Measurements from ENCODE around the gene POU2F3.

Gene POU2F3

DNA sequence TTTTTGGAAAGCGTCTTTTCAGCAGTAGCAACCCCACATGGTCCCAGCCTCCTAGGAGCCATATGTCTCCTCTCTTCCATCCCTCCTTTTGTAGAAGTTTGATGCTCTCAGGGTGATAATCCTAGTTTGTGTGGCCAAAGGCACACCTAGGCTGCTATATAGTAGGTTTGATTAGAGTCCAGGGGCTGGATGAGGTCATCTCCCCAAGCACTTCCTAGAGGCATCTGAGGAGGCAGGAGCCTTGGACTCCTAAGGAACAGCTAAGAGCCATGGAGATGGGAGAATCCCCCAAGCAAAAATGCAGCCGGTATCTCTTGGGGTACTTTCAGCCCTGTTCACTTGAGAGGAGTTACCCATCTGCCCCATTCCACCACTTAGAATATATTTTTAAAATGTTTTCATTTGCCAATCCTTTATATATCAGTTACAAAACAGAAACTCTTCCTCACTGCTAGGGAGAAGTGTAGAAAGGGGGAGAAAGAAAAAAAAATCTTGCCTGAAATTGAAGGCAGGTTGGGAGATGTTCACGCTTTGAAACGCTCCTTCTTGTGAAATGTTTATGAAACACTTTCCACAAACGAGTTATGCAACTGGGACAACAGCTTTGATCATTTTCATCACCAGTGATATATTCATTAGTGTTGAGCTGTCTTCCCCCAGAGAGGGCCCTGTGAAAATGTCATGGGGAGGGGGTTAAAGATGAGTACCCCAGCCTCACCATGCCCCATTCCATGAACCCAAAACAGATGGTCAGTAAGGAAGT, 53.3 kb downstream of the POU2F3 start:
- DNase-seq = no peak

DNA sequence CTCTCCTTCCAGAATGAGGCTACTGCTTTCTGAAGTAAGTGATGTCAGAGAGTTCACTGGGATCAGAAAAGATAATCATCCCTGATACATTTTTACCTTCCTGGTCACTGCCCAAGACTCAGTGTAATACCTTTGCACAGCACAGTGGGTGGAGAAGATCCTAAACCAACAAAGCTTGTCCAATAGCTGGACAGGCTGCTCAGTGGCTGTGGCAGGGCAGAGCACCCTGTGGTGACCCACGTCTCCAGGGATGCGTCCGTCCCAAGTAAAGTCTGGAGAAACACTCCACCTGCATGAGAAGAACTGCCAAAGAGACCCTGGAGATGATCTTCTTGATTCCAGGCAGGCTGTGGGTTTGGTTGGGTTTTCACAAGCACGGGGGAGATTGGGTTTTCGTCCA, 54.2 kb downstream of the POU2F3 start:
- DNase-seq = no peak

DNA sequence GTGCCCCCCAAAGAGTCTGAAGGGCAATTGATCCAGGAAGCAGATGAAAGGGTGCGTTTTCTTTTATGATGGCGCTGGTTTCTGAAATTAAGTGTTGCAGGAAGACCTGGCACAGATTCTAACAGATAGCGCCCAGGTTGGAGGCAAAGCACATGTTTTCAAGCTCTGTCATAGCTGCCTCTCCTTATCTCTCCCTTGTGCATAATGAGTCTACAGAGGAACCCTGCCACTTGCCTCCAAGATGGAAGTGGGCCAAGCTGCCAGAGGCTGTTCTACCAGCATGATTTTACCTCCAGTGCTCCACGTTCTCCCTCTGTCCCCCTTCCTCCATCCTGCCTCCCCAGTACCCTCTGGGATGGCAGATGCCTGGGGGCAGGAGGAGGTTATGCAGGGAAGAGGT, 55.2 kb downstream of the POU2F3 start:
- no peak for DNase-seq

DNA sequence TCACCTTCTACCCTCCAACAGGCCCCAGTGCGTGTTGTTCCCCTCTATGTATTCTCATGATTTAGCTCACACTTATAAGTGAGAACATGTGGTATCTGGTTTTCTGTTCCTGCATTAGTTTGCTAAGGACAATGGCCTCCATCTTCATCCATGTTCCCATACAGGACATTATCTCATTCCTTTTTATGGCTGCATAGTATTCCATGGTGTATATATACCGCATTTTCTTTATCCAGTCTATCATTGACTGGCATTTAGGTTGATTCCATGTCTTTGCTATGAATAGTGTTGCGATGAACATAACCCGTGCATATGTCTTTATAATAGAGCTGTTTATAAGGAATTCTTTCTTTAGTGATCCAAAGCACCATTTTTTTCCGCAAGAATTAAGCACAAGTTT, 56.6 kb downstream of the POU2F3 start:
- no peak for DNase-seq

DNA sequence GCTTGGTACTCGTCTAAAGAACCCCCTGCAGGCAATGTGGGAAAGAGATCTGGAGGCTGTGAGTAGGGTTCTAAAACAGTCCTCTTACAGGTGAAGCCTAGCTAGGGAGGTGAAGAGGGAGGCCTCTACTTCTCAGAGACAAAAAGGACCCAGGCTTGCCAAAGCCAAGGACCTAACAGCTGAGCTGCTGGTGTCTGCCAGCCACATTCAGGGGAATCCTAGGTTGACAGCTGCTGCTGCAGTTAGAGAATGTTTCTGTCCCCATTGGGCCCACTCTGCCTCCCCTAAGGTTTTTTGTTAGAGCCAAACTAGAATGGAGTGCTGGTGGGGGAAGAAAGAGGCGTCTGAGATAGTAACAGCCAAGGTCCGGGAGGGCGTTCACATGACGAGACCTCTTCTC, 58.5 kb downstream of the POU2F3 start:
- DNase-seq = no peak

DNA sequence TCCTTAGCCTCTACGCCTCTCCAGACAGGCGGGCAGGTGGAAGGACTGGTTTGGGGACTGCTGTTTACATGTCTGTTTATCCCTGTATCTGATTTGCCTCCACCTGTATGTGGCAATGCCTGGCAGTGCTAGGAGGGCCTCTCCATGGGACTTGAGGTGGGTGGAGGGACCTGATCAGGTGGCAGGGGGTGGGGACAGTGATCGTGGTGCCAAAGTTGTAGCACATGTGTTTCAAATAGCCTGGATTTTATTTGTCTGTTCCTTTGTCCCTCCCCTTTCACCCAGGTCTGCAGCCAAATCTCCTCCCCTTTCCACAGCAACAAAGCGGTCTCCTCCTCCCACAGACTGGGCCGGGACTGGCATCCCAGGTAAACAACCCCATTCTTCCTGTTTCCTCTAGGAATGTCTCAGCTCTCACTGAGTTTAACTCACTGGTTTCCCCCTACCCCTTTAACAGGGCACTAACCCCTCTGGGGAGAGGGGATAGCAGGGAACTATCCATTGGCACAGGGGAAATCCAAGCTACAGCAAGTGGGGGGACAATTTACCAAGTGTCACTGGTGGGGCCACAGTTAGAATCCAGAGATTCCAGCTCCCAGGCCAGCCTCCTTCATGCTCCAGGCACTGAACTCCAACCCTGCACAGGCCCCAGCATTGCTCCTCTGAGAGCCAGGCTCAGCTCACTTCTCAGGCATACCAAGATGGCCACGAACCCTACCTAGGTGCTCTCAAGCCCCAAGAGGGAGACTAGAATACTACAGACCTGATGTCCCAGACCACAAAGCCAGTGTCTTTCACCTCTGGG, 62.3 kb downstream of the POU2F3 start:
- DNase-seq = no peak

DNA sequence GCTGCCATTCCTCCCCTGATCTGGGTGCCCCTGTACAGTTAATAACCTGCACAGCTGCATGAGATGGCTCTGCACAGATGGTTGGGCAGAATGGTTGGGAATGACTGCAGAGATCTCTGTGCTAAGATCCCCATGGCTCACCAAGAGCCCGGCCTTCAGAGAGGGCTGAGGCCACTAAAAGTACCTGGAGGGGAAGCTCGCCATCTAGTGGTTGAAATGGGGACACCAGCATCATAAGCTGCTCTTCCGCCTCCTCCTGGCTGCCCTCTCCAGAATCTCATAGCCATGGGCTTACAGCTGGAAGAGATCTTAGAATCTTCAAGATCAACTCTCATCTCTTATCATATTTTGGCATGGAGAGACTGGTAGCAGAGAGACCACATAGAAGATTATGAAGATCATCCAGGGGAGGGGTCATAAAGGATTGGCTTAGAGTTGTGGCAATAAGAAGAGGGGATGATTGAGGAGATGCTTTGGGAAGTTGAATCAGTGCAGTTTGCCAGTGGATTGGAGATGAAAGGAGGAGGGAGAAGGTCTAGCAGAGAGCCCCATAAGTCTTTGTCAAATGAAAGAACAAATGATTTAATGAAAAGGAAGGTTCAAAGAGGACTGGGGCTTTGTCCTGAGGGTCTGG, 63.2 kb downstream of the POU2F3 start:
- peak; percentile 69 for DNase-seq

DNA sequence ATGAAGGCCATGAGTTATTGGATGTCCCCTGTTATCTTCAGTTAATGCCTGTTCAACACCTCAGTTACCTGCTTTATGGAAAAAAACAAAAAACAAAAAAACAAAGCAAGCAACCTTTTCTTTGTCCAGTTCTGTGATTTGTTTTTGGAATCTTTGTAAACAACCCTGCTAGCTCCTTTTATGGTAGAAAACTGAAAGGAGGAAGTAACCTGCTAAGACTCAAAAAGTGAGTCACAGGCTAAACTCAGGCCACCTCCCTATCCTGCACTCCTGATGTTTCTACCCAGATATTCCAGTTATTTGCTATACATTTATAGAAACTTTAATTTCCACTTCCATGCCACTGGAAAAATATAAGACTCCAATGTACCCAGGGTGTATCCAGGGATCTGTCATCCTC, 64.6 kb downstream of the POU2F3 start:
- DNase-seq = no peak

DNA sequence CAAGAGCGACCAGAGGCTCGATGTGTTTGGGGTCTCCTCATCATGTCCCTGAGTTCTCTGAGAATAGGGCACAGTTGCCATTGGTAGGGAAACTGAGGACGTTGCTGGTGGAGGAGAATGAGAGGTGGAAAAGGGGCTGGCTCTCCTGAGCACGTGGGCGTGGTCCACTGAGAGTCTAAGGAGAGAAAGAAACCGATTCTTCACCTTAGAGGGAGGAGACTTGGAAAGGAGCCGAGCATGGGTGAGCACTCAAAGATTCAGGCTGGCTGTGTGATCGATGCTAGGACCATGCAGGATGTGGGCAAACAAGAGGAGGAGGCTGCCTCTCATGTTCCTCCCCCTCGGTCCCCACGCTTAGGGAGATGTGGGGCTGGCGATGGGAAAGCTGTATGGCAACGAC, 65.3 kb downstream of the POU2F3 start:
- no peak for DNase-seq

DNA sequence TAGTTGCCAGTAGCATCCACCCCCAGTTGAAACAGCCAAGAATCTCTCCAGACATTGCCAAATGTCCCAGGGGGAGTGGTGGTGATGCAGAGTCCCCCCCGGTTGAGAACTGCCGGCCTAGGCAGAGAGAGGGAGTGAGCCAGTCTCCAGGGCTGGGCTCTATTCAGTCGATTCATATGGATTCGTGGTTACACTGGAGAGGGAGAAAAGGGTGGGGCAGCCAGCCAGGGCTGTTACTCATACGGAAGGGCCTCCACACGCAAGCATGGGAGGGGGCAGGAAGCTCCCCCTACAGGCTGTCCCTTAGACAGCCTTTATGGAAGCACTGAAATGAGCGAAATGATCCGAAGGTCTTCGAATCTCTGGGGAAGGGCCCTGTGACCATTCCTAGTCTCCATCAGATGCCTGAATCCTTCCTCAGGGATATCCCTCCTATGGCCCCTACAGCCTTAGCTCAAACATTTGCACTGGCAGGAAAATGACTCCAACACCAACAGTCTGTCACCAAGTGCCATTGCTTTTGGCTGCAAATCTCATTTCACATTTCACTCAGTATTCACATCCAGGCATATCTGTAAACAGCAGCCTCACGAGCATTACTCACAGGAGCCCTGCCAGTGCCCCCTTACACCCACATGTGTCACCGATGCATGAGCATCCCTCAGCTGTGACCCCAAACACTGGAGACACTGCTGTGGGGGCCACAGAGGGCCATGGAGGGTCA, 66.7 kb downstream of the POU2F3 start:
- DNase-seq = no peak

DNA sequence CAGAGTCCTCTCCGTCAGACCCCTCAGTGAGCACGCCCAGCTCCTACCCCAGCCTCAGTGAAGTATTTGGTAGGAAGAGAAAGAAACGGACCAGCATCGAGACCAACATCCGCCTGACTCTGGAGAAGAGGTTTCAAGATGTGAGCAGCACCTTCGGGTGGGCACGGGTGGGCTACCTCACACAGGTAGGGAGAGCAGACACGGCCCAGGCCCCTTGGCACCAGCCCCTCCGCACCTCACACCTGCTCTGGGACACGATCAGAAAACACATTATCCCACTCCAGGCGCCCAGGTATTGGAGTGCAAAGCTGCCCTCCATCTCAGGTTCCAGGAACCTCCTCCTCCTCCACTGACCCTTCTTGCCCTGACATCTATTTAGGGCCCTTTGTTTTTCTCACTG, 67.5 kb downstream of the POU2F3 start:
- no peak for DNase-seq

DNA sequence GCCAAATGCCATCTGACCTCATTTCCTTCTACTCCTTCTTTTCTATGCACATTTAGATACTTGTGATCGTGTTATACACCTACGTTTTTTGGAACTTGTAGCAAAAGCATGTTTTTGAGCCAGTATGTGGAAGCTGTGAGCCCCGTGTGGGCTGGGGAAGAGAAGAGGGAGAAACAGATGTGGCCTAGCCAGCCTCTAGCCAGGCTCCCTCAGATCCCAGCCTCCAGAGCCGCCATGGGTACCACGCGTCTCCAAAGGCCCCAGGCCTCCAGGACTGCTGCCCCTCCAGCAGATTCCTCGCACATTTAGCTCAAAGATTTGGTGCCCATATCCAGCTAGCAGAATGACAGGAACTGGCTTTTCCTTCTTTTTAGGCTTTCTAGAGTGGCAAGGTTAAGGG, 68.1 kb downstream of the POU2F3 start:
- no peak for DNase-seq

DNA sequence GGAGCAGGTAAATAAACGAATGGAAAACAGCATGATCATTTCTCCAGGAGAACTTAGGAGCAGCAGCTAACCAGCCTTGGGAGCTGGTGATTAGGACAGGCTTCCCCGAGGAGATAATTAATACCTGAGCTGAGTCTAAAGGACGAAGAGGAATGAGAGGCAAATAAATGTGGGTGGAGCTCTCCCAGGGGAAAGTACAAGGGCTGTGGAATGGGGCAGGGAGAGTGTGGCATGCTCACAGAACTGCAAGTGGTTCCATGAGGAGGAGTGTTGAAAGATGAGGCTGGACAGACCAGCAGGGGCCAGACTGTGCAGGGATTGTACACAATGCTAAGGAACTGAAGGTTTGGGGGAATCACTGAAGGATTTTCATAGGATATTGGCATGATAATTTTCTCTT, 70.9 kb downstream of the POU2F3 start:
- DNase-seq = no peak

DNA sequence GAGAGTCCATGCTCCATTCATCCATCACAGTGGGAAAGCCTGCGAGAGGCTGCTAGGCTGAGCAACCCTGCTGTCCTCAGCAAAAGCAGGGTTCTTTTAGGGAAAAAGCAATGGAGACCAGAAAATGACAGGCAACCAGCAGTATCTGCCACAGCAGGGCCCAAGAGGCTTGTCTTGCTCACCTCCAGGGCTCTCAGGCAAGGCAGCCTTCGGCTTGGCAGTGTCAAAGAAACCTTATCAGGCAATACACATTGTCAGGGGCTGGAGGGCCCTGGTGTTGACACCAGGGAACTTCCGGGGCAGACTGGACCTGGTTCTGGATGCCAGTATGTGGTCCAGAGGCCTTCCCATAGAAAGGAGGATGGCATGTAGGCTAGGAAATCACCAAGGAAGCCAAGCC, 74.9 kb downstream of the POU2F3 start:
- no peak for DNase-seq

DNA sequence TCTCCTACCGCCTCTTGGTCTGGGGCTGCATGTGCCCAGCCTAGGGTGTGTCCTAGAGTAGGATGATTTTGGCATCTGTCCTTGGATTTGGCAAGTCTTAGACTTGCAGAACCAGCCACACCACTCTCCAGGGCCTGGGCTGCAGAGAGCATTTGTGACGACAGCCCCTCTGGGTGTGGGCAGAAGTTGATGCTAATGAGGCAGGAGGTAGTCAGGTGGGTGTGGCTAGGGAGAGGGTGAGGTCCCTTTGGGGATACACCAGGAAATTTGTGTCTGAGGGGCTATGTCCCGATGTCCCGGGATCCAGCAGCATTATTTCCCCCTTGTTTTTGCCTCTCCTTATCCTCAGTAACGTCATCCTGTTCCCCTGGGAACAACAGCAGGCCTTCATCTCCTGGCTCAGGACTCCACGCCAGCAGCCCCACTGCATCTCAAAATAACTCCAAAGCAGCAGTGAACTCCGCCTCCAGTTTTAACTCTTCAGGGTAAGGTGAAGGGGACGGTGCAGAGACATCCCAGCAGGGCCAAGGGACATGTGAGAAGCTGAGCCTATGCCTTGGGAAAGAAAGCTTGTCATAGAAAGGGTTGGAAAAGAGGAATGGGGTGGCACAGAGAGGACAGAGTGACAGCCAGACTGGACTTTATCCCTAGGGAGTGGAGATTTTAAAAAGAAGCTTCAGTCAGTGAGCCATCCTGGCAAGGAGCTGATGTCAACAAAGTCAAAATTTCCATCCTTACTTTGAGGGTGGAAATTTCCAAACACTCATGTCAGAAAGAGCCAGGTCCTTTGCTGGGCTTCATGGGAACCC, 77.1 kb downstream of the POU2F3 start:
- no peak for DNase-seq

DNA sequence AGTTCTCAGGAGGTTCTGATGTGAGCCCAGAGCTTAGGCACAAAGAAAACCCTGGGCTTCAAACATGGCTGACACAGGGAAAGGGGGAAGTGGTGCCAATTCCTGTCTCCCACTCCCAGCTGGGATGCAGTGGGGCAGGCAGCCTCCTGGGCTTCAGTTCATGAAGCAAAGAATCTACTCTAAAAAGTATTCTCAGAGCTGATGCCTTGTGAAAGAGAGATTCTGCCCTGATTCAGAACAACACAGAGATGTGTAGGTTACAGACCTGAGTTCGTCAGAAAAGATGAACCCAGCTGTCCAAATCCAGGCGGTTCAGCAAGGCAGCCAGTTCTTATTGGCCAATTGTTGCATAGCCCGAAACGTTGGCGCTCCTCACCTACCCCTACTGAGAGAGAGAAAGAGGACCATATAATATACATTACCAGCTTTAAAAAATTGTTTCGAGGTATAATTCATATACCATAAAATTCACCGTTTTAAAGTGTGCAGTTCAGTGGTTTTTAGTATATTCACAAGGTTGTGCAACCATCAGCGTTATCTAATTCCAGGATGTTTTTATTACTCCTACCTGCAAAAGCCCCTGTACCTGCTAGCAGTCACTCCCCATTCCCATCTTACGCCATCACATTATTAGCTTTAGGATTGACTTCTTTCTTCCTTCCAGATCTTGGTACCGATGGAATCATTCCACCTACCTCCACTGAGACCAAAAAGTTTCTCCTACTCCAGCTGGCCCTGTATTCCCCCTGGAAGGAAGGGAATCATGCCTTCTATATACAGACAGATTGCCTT, 77.9 kb downstream of the POU2F3 start:
- no peak for DNase-seq

DNA sequence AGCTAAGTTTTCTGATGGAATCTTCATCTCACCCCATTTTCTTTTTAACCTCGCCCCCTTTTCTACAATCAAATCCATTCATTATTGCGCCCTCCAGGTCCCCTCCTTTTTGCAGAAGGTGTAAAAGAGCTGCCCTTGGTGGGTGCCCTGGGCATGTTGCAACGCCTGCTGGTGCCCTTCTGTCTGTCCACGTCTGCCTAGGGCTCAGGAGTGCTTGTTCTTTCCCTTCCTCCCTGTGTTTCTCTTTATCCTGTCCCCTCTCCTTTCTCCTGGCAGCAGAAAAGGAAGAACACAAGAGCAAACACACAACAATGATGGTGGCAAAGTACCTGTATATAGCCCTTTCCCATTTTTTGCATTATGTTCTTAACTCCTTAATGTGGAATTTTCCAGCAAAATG, 79.0 kb downstream of the POU2F3 start:
- DNase-seq = no peak

DNA sequence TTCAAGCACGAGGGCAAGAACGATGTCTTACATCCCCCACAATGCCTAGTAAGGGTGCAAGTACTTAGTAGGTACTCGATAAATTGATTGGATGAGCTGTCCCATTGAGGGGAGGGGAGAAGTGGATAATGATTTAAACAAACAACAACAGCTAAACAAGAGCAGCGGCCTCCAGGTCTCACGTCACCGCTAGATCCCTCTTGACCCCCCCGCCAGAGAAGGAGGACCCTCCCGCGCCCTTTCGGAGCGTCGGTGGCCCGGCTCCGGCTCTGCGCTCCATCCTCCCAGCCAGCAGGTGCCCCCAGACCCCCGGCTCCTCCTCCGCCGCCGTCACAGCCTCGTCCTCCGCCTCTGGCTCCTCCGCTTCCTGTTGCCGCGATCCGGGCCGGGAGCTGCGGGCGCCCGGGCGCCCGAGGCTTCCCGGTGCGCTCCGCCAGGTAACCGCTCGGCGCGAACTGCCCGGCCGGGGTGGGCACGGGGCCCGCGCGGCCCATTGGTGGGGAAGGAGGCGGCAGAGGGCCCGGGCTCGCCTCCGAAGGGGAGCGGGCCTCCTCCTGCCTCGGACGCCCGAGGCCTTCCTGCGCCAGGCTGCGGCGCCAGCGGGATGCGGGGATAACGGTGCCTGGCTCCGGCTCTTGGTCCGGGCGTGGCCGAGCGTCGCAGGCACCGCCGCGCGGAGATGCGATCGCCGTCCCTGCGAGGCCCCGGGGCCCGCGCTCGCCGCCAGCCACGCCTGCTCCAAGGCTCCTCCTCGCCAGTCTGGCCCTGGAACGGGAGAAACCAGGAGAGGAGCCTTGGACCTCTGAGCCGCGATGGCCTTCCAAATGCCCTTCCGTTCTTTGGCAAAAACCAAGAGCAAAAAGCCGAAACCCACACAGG, 85.2 kb downstream of the POU2F3 start, which contains the start of gene TLCD5:
Gene TLCD5 (plus strand): TSS at position 368 of the 879 bp plus-strand sequence. CDS start 2,143 bp downstream, outside the sequence.
- DNase-seq = peak; percentile 55

DNA sequence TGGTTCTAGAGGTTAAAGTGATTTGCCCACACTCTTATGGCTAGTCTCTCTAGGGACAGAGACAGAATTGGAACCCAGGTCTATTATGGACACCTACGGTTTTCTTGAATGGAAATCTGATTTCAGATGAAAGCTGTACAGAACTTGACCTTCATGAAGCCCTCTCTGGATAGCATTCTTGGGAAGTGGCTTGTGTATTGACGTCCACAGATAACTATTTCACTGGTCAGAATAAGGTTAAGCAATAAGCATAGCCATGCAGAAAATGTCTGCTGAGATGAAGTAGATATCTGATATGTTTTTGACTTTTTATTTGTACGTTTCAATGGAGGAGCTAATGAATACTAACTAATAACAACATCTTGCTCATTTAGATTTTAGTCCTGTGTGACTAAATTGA, 86.3 kb downstream of the POU2F3 start:
- no peak for DNase-seq

DNA sequence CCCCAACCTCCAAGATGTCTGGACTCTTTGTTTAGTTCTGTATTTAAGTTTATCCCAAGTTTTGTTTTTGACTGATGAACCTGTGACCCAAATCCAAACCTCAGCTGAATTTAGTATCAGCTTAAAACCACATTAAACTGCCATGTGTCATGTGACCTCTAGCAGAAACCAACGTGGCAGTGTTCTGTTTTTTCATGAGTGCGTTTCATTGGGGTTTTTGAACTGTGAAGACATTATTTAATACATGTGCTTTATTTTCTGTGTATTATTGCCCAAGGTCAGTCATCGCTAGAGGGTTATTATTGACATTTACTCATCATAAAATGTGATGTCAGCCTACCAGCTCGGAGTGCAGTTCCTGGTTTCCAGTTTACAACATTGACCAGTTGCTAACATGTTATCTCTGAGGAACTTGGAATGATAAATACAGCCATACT, 86.9 kb downstream of the POU2F3 start:
- DNase-seq = no peak
